Testis (tissue), 2 donors: ENCODE measurements around the gene ATP1B2.

Experiments
- POLR2A ChIP-seq: fragments of 450-650 bp; IDR thresholded peaks from one replicate; pipeline ENCODE4 v1.6.1; 2017; ENCODE audit warnings: antibody characterized with exemption, mild to moderate bottlenecking, moderate library complexity
- TF ChIP-seq, protein P1 (sequence below), 3 experiments: fragments of 450-650 bp in 2 of 3; fragments of 200-600 bp in 1 of 3; sonication (generic) in 1 of 3; IDR thresholded peaks; one replicate each; pipeline ENCODE4 v1.5.1; 2016 to 2019; ENCODE audit warnings: antibody characterized with exemption in 3 of 3, mild to moderate bottlenecking in 2 of 3, moderate library complexity in 1 of 3

DNA sequence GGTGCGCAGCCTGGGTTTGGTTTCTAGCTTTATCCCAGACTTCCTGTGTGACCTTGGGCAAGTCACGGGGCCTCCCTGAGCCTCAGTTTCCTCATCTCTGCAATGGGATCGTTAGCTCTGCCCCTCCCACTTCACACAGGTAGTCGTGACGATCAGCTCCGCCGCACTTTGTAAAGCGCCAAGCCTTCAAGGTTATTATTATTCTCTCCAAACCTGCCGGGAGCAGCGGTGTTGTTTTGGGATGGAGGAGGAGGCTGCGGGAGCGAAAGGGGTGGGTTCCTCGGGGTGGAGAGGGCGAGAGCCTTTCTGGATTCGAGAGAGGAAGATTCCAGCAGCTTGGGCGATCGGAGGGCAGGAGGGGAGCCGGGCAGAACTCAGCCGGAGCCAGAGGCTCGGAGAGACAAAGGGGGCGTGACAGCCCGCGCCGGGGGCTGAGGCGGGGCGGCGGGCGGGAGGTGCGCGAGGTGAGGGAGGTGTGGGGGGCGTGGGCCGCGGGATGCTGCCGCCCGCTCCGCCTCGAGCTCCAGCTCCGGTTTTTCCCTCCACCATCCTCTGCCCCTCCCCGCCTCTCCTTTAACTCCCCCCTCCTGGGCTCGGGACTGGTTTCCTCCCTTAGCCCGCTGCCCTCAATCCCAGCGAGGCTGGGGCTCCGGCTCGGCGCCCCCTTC is 54.0 kb downstream of the ATP1B2 start, which contains the start of gene EFNB3:
- TF ChIP-seq, protein P1, sequence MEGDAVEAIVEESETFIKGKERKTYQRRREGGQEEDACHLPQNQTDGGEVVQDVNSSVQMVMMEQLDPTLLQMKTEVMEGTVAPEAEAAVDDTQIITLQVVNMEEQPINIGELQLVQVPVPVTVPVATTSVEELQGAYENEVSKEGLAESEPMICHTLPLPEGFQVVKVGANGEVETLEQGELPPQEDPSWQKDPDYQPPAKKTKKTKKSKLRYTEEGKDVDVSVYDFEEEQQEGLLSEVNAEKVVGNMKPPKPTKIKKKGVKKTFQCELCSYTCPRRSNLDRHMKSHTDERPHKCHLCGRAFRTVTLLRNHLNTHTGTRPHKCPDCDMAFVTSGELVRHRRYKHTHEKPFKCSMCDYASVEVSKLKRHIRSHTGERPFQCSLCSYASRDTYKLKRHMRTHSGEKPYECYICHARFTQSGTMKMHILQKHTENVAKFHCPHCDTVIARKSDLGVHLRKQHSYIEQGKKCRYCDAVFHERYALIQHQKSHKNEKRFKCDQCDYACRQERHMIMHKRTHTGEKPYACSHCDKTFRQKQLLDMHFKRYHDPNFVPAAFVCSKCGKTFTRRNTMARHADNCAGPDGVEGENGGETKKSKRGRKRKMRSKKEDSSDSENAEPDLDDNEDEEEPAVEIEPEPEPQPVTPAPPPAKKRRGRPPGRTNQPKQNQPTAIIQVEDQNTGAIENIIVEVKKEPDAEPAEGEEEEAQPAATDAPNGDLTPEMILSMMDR (IDR thresholded peaks at IDR 0.05) = no peak
- TF ChIP-seq POLR2A = no peak
